WERI-Rb-1 (cell line): ENCODE measurements around the gene TTLL8.

ENCODE experiments used
- DNase-seq: peaks from one replicate; pipeline ENCODE4 v3.0.0-alpha.2; 2020
- H3K27ac ChIP-seq: fragments of 250-450 bp; sonication (Bioruptor Pico); 2 replicates; pipeline ENCODE4 v1.5.1; 2020; ENCODE audit warnings: mild to moderate bottlenecking, moderate library complexity
- H3K27me3 ChIP-seq: fragments of 250-450 bp; sonication (Bioruptor Pico); 2 replicates; pipeline ENCODE4 v1.5.1; 2021; ENCODE audit warnings: mild to moderate bottlenecking, low read depth, moderate library complexity; ENCODE audit not compliant: insufficient read depth, severe bottlenecking
- H3K36me3 ChIP-seq: fragments of 250-450 bp; sonication (Bioruptor Pico); 2 replicates; pipeline ENCODE4 v1.5.1; 2020; ENCODE audit warnings: mild to moderate bottlenecking, moderate library complexity
- H3K4me3 ChIP-seq: 2 replicates; pipeline ENCODE4 v1.5.1; 2011; ENCODE audit warnings: low read depth, mild to moderate bottlenecking, control low read depth, low read length
- H3K9me3 ChIP-seq: fragments of 250-450 bp; sonication (Bioruptor Pico); 2 replicates; pipeline ENCODE4 v1.5.1; 2021; ENCODE audit warnings: mild to moderate bottlenecking, moderate library complexity; ENCODE audit not compliant: severe bottlenecking
- TF ChIP-seq, protein P1 (sequence below): IDR thresholded peaks from 2 replicates; pipeline ENCODE4 v1.5.1; 2011; ENCODE audit warnings: low read depth, mild to moderate bottlenecking, control low read depth, inconsistent platforms, low read length

Gene TTLL8

DNA sequence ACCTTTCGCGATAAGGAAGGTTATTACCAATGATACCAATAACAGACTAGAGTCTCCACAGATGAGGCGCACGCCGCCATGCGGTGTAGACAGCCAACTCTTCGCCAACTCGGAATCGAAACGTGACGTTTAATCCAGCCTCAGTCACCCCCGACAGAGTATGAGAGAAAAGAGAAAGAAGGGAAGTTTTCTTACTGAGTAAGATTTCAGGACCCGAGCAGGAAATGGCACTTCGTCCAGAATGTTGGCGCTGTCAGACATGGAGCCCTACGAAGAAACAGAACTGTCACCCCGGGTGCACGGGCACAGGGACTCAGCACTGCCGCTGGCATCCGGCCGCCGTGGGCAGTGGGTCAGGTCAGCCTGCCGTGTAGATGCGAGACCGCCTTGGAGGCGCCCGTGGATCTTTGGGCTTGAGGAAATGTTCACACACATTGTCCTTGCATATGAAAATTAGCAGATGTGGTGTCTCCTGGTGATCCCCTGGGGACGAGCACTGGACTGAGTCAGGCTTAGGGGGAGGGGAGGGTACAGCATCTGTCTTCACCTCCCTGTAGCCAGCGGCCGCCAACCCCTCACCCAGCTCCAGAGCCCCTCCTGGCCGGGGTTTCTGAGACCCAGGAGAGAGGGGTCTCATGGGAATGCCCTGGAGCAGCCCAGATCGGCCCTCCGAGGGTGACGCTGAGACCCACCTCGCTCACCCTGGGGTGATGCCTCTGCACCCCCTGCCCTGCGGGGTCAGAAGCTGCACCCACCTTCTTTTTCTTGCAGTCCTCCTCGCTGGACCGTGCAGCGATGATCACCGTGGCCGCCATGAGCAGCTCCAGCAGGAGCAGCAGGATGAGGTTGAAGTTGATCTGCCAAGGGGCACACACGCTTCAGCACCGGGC is 18.8 kb upstream of the TTLL8 start:
- DNase-seq = no peak
- Histone ChIP-seq H3K9me3 (no peaks in the 10 kb centered on the region), H3K27ac (no peak overlapping the region), H3K36me3 (no peaks in the 10 kb centered on the region), H3K4me3 (no peak overlapping the region), H3K27me3 (no peaks in the 10 kb centered on the region)
- TF ChIP-seq, protein P1, sequence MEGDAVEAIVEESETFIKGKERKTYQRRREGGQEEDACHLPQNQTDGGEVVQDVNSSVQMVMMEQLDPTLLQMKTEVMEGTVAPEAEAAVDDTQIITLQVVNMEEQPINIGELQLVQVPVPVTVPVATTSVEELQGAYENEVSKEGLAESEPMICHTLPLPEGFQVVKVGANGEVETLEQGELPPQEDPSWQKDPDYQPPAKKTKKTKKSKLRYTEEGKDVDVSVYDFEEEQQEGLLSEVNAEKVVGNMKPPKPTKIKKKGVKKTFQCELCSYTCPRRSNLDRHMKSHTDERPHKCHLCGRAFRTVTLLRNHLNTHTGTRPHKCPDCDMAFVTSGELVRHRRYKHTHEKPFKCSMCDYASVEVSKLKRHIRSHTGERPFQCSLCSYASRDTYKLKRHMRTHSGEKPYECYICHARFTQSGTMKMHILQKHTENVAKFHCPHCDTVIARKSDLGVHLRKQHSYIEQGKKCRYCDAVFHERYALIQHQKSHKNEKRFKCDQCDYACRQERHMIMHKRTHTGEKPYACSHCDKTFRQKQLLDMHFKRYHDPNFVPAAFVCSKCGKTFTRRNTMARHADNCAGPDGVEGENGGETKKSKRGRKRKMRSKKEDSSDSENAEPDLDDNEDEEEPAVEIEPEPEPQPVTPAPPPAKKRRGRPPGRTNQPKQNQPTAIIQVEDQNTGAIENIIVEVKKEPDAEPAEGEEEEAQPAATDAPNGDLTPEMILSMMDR = no peak

DNA sequence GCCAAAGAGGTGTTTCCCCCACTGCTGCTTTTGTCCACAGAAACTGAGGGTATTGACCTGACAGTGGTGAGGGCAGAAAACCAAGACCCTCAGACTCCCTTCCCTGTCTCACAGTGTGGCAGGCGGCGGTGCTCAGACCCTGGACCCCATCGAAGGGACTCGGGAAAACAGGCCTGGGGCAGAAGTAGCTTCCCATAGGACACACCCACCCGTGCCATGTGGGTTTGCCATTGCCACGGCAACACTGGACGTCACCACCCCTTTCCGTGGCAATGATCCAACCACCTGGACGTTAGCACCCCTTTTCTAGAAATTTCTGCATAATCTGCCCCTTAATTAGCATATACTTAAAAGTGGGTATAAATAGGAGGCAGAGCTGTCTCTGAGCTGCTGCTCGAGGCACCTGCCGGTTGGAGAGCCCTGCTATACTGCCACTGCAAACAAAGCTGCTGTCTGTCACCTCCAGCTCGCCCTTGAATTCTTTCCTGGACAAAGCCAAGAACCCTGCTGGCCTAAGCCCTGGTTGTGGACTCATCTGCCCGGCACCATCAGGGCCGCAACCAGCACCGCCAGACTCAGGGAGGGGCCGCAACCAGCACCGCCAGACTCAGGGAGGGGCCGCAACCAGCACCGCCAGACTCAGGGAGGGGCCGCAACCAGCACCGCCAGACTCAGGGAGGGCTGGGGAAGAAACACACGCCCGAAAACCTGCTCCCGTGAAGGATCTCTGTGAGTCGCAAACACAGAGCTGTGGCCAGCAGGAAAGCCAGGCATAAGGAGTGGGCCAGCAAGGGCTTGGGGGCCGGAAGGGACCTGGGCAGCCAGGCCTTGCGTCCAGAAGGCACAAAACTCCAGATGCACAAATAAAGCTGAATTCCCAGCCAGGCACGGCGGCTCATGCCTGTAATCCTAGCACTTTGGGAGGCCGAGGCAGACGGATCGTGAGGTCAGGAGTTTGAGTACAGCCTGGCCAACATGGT is 16.7 kb upstream of the TTLL8 start:
- no peak overlapping the region for H3K27ac ChIP-seq
- no peak overlapping the region for H3K4me3 ChIP-seq
- no peaks in the 10 kb centered on the region for H3K27me3 ChIP-seq
- H3K9me3 ChIP-seq = no peaks in the 10 kb centered on the region
- TF ChIP-seq, protein P1 = no peak
- no peaks in the 10 kb centered on the region for H3K36me3 ChIP-seq
- DNase-seq = no peak

DNA sequence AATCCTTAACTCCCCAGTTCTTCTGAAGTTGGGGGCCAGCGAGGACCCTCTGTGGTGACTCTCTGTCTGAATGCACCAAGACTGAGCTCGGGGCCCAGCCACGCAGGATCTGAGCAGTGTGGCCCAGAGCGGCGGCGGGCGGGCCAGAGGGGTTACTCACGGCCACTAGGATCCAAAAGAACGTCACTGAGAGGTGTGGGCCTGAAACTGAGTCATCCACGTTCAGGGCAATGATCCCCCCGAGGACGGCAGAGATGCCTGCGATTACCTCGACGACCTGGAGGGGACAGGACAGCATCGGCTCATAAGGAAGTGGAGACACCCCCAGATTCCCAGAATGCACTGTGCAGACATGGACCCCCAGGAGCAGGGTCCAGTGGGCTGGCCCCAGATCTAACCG is 16.0 kb upstream of the TTLL8 start:
- H3K9me3 ChIP-seq = no peaks in the 10 kb centered on the region
- no peak overlapping the region for H3K27ac ChIP-seq
- H3K36me3 ChIP-seq = no peaks in the 10 kb centered on the region
- DNase-seq = no peak
- no peak overlapping the region for H3K4me3 ChIP-seq
- TF ChIP-seq, protein P1 = no peak
- H3K27me3 ChIP-seq = no peaks in the 10 kb centered on the region

DNA sequence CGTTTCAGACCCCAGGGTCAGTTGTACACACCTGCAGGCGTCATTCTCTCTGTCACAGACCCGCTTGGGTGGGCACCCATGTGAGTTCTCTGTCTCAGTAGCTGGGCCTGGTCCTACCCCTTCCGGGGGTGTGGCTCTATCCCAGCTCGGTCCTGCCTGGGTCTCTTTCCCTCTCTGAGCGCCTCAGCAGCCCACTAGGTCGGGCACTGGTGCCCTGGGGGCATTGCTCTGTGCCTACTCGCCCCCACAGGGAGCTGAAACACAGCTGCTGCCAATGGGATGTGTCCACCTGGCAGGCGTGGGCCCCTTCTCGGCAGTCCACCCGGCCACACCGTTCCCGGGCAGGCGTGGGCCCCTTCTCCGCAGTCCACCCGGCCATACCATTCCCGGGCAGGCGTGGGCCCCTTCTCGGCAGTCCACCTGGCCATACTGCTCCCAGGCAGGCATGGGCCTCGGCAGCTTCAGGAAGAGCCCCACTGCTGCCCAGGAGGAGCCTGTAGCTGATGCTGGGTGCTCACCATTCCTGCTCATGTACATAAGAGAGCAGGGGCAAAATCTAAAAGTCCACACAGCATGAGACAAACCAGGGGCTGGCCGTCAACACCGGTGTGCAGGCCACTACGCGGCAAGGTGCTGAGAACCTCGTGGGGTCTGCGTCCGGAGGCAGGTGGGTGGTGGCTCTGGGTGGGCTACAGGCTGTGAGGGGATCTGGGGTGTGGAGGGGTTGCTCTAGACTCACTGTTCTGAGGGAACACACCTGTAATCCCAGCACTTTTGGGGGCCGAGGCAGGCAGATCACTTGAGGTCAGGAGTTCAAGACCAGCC is 14.8 kb upstream of the TTLL8 start:
- no peaks in the 10 kb centered on the region for H3K27me3 ChIP-seq
- no peak overlapping the region for H3K4me3 ChIP-seq
- H3K36me3 ChIP-seq = no peaks in the 10 kb centered on the region
- TF ChIP-seq, protein P1 = no peak
- no peaks in the 10 kb centered on the region for H3K9me3 ChIP-seq
- DNase-seq = no peak
- H3K27ac ChIP-seq = no peak overlapping the region

DNA sequence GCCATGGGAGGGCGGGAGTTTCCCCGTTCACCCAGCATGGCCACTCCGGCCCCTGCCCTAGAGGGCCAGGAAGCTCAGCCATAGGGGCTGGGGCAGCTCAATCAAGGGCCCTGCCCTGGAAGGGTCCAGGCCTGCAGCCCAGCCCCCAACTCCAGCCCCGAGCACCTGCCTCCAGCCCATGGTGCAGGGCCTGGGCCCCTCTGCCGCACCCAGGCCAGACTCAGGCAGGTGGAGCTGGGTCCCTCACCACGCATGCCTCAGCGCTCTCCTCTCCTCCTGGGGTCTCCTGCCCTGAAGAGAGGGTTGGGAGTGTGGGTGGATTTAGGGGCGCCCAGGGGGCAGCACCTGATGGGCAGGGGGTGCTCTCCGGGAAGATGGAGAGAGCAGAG is 14.1 kb upstream of the TTLL8 start:
- H3K27me3 ChIP-seq = no peaks in the 10 kb centered on the region

More for the DNA sequence above, 14.1 kb upstream of the TTLL8 start:
- DNase-seq = no peak
- H3K36me3 ChIP-seq = no peaks in the 10 kb centered on the region
- H3K4me3 ChIP-seq = no peak overlapping the region
- no peaks in the 10 kb centered on the region for H3K9me3 ChIP-seq
- H3K27ac ChIP-seq = no peak overlapping the region
- TF ChIP-seq, protein P1 = no peak
